Erythroblast (primary cell): ENCODE data around the gene IMMP2L.

Experiments used
- GATA1 ChIP-seq: IDR thresholded peaks from 2 replicates; pipeline ENCODE4 v1.6.1; 2011; ENCODE audit warnings: low read depth, mild to moderate bottlenecking, control low read depth, low read length, moderate library complexity
- POLR2A ChIP-seq: IDR thresholded peaks from 2 replicates; pipeline ENCODE4 v1.6.1; 2011; ENCODE audit warnings: mild to moderate bottlenecking, low read length

- TF ChIP-seq POLR2A, result no peak
- TF ChIP-seq GATA1, result no peak
Measured at GRCh38 chr7:110724811-110725210, 837.5 kb downstream of the IMMP2L start.
